ENCODE measurements around the gene MACO1.

The MACO1 gene

DNA sequence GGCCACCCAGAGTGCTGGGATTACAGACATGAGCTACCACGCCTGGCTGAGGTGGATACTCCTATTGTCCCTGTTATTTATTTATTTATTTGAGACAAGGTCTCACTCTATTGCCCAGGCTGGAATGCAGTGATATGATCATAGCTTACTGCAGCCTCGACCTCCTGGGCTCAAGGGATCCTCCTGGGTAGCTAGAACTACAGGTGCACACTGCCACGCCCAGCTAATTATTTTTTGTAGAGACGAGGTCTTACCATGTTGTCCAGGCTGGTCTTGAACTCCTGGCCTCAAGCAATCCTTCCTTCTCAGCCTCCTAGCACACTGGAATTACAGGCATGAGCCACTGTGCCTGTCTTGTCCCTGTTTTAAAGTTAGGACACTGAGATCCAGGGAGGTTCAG, 117.9 kb downstream of the MACO1 start:
- Histone ChIP-seq H3K79me2 (ENCODE audit: control insufficient read depth, low read length) (no peaks in the 10 kb centered on the region), H4K20me1 (ENCODE audit: control insufficient read depth, insufficient read depth, low read depth, low read length) (no peaks in the 10 kb centered on the region), H3K27me3 (ENCODE audit: control insufficient read depth, low read length) (peaks cover 14% of the 10 kb centered on the region), H3K9me2 (replicated peaks; ENCODE audit: control insufficient read depth, low read length) (no peaks in the 10 kb centered on the region), H3K4me3 (ENCODE audit: low read length) (no peak overlapping the region), H3K36me3 (ENCODE audit: control insufficient read depth, low read length) (no peaks in the 10 kb centered on the region), H3K4me2 (ENCODE audit: low read length) (peak overlapping the region; percentile 37), H3K4me1 (ENCODE audit: control insufficient read depth, low read length) (peaks cover 28% of the 10 kb centered on the region), H3F3A (ENCODE audit: control insufficient read depth, insufficient read depth) (no peaks in the 10 kb centered on the region), H3K9me3 (ENCODE audit: control insufficient read depth, insufficient read depth, low read length) (no peaks in the 10 kb centered on the region), H3K27ac (ENCODE audit: low read depth, low read length) (no peak overlapping the region)
- no peak for TF ChIP-seq EZH2phosphoT487 (IDR thresholded peaks at IDR 0.05; ENCODE audit: borderline replicate concordance, low read length)
- TF ChIP-seq, protein P1, sequence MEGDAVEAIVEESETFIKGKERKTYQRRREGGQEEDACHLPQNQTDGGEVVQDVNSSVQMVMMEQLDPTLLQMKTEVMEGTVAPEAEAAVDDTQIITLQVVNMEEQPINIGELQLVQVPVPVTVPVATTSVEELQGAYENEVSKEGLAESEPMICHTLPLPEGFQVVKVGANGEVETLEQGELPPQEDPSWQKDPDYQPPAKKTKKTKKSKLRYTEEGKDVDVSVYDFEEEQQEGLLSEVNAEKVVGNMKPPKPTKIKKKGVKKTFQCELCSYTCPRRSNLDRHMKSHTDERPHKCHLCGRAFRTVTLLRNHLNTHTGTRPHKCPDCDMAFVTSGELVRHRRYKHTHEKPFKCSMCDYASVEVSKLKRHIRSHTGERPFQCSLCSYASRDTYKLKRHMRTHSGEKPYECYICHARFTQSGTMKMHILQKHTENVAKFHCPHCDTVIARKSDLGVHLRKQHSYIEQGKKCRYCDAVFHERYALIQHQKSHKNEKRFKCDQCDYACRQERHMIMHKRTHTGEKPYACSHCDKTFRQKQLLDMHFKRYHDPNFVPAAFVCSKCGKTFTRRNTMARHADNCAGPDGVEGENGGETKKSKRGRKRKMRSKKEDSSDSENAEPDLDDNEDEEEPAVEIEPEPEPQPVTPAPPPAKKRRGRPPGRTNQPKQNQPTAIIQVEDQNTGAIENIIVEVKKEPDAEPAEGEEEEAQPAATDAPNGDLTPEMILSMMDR (IDR thresholded peaks at IDR 0.05; ENCODE audit: low read depth, low read length, poor library complexity, severe bottlenecking): no peak

DNA sequence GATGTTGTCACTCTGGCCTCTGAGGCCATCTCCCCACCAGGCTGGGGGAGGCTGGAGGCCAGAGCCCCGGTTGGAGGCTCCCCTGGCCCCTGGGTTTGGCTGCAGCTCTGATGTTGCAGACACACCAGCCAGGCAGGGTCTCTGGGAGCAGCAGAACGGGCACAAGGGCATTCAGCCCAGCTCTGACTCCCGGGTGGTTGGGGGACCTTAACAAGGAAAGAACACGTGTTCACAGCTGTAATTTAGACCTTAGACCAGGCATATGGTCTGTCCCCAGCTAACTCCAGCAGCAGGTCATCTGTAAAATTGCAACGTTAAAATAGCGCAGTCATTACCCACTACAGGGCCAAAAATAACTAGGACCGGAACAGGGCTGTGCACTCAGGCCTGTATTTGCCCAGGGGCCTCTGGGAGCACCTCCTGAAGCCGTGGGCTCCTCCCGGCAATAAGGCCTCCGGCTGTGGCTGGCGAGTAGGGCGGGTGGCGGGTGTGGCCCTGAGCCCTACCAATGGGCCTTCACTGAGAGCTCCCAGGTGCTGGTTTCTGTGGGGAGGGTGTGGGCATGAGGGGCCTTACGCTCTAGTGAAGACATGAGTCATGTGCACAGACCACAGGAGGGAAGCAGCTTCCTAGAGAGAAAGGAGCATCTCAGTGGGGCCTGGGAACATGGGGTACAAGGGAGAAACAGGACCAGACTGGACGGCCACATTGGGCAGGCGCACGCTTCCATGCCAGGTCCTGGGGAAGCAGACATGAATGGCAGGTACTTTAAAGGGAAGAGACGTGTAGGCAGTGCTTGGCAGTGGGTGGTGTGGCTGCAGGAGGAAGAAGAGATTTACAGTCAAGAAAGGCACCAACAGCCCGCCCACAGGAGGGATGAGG, 118.8 kb downstream of the MACO1 start:
- TF ChIP-seq EZH2phosphoT487 (IDR thresholded peaks at IDR 0.05; ENCODE audit: borderline replicate concordance, low read length): no peak
- TF ChIP-seq, protein P1 (IDR thresholded peaks at IDR 0.05; ENCODE audit: low read depth, low read length, poor library complexity, severe bottlenecking): no peak
- H4K20me1 ChIP-seq (ENCODE audit: control insufficient read depth, insufficient read depth, low read depth, low read length): no peaks in the 10 kb centered on the region
- H3K4me3 ChIP-seq (ENCODE audit: low read length): peak overlapping the region; percentile 5; the same call in 1 of the 2 replicates
- H3K79me2 ChIP-seq (ENCODE audit: control insufficient read depth, low read length): no peaks in the 10 kb centered on the region
- peak overlapping the region; percentile 37 for H3K4me2 ChIP-seq (ENCODE audit: low read length)
- no peaks in the 10 kb centered on the region for H3K9me2 ChIP-seq (replicated peaks; ENCODE audit: control insufficient read depth, low read length)
- H3K27me3 ChIP-seq (ENCODE audit: control insufficient read depth, low read length): peaks cover 6% of the 10 kb centered on the region
- H3K36me3 ChIP-seq (ENCODE audit: control insufficient read depth, low read length): no peaks in the 10 kb centered on the region
- peaks cover 21% of the 10 kb centered on the region for H3K4me1 ChIP-seq (ENCODE audit: control insufficient read depth, low read length)
- no peaks in the 10 kb centered on the region for H3F3A ChIP-seq (ENCODE audit: control insufficient read depth, insufficient read depth)
- no peaks in the 10 kb centered on the region for H3K9me3 ChIP-seq (ENCODE audit: control insufficient read depth, insufficient read depth, low read length)
- no peak overlapping the region for H3K27ac ChIP-seq (ENCODE audit: low read depth, low read length)

All from DOHH2 (cell line).